Stimulated activated CD4-positive, alpha-beta T cell treated with anti-CD3 and anti-CD28 coated beads, Interleukin-12 subunit alpha, Interleukin-12 subunit beta, amount 100 ng/mL, for 24 hours (primary cell): ENCODE measurements around the gene TTYH2.
A peak's percentile ranks its signal among the peaks of the same experiment; 100 is the strongest.
"Not testable (repeated sequence)": the region's sequence is repeated elsewhere in the genome, so short reads cannot be mapped to it uniquely, and the experiment has no call there.

Experiments used
- DNase-seq, 2 experiments: peaks; one replicate each; pipeline ENCODE4 v3.0.0-alpha.2; 2020; ENCODE audit warnings: low read depth in 2 of 2

The TTYH2 gene

GRCh38 chr17:74259667-74260524, 46.5 kb downstream of the TTYH2 start:
- DNase-seq = no peak

- DNase-seq = no peak
These were observed 47.1 kb downstream of the TTYH2 start for GRCh38 chr17:74260525-74260850.

GRCh38 chr17:74262601-74263000, 49.2 kb downstream of the TTYH2 start:
- DNase-seq = no peak

GRCh38 chr17:74267054-74267453, 53.7 kb downstream of the TTYH2 start:
- DNase-seq = not testable (repeated sequence)

- DNase-seq = no peak
These were observed 54.2 kb downstream of the TTYH2 start for GRCh38 chr17:74267579-74267978.

- no peak for DNase-seq
These were observed 54.7 kb downstream of the TTYH2 start for GRCh38 chr17:74267987-74268499.

GRCh38 chr17:74268558-74268957, 55.2 kb downstream of the TTYH2 start:
- no peak for DNase-seq

GRCh38 chr17:74270333-74270732, 57.0 kb downstream of the TTYH2 start:
- DNase-seq = no peak

GRCh38 chr17:74271281-74271680, 57.9 kb downstream of the TTYH2 start:
- no peak for DNase-seq

GRCh38 chr17:74271901-74272561, 58.7 kb downstream of the TTYH2 start:
- no peak for DNase-seq

GRCh38 chr17:74272731-74273201, 59.4 kb downstream of the TTYH2 start:
- DNase-seq = no peak

GRCh38 chr17:74274060-74274708, 60.8 kb downstream of the TTYH2 start, which contains the start of gene DNAI2:
Gene DNAI2, plus strand, starts transcription at chr17:74274234. Its CDS starts 7,584 bp downstream, at chr17:74281818.
- DNase-seq = no peak

- DNase-seq = no peak
These were observed 61.5 kb downstream of the TTYH2 start for GRCh38 chr17:74274709-74275340.

GRCh38 chr17:74276051-74276476, 62.7 kb downstream of the TTYH2 start:
- no peak for DNase-seq

- DNase-seq = no peak
These were observed 63.2 kb downstream of the TTYH2 start for GRCh38 chr17:74276541-74277009.

GRCh38 chr17:74277935-74278334, 64.6 kb downstream of the TTYH2 start:
- no peak for DNase-seq

- not testable (repeated sequence) for DNase-seq
These were observed 66.2 kb downstream of the TTYH2 start for GRCh38 chr17:74279617-74280016.

GRCh38 chr17:74280093-74280513, 66.7 kb downstream of the TTYH2 start:
- DNase-seq = peak; percentile 16 to 43

GRCh38 chr17:74281799-74282198, 68.4 kb downstream of the TTYH2 start:
- DNase-seq = no peak

GRCh38 chr17:74282274-74282586, 68.9 kb downstream of the TTYH2 start:
- not testable (repeated sequence) for DNase-seq

- DNase-seq = peak in 1 of 2 experiments; percentile 58
These were observed 69.4 kb downstream of the TTYH2 start for GRCh38 chr17:74282587-74283370.
